ENCODE measurements around the gene CABYR.
A peak's percentile ranks its signal among the peaks of the same experiment; 100 is the strongest.

The CABYR gene, protein sequence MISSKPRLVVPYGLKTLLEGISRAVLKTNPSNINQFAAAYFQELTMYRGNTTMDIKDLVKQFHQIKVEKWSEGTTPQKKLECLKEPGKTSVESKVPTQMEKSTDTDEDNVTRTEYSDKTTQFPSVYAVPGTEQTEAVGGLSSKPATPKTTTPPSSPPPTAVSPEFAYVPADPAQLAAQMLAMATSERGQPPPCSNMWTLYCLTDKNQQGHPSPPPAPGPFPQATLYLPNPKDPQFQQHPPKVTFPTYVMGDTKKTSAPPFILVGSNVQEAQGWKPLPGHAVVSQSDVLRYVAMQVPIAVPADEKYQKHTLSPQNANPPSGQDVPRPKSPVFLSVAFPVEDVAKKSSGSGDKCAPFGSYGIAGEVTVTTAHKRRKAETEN

DNA sequence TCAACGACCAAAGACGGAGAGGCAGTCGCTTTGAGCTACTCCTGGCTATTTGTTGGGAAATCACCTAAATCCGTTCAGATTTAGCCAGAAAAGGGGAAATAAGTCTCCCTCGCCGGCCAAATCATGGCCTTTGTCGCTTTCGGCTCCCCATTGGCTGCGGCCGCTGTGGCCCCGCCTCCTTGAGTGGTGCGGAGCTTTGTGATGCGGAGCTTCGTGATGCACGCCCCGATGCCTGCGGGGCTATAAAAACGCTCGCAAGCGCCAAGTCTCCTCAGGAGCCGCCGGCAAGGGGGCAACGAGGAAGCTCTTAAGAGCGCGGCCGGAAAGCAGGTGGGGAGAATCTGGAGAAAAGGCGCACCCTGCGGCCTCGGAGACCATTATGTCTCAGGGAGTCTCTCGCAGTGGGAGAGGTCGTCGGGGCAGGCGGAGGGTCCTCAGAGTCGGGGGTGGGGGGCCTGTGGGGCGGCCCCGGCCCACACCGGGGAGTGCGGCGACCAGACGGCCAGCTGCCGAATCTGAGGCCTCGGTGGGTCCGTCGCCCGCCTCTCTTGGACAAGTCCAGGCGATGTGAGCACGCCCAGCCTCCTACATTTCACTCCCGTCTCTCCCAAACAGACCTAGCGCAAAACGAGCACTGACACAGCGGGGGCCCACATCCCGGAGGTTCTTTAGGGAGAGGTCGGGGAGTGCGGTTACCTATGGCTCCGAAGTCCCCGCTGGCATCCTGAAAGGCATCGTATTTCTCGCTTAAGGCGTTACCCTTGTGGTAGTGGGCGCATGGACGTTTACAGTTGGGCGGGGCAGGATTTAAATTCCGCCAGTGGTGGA, at the start of gene CABYR:
CABYR (plus strand) TSS at position 274 of the 828 bp plus-strand sequence. CDS start 4,053 bp downstream, outside the sequence.
- peak; percentile 86 for DNase-seq

DNA sequence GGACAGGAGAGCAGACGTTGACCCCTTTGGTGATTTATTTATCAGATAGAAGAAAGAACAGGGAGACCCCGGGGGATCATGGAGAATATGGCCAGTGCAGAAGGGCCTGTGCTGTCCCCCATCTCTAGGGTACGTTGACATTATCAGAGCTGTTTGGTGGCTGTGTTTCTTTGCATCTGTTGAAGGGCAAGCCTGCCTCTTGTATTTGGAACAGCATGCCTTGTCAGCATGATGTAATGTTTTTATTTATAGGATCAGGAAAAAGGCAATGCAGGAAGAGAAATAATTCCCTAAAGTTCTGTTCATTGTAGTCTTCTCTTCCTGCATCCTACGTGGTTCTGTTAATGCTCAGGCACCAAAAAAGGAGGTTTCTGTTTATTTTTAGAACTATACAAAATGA, 49.8 kb upstream of the CABYR start:
- no peak for DNase-seq

DNA sequence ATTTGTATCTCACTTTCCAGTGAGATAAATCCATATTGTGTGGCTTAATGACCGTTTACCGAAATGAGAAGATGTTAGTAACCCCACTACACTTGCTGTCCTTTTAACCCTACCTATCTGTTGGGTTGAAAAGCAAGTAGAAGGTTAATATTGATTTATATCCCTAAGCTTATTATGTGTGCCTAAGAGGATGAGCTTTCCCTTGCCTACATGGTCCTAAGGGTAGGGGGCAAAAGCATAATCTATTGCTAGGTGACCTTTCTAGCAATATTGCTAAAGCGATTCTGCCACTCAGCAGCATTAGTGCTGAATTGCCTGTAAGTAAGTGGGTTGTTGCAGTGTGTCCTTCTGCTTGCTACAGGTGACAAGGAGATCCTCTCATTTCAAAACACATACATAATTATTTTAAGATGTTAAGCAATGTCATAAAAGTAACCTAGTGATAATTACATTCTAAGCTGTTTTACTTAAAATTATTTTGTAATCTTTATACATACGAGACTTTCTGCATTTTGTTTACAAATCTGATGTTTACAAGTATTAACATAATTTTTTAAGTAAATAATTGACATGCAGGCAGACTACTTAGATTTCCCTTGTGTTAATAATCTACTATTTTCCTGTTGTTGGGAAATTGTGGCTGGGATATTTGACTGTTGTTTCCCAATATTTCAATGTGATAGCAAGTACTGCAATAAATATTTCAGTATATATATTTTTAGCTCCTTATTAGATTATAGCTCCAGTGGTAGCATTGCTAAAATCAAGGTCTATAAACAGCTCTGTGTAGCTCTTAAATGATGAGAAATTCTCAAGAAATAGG, 49.1 kb upstream of the CABYR start:
- DNase-seq = no peak

DNA sequence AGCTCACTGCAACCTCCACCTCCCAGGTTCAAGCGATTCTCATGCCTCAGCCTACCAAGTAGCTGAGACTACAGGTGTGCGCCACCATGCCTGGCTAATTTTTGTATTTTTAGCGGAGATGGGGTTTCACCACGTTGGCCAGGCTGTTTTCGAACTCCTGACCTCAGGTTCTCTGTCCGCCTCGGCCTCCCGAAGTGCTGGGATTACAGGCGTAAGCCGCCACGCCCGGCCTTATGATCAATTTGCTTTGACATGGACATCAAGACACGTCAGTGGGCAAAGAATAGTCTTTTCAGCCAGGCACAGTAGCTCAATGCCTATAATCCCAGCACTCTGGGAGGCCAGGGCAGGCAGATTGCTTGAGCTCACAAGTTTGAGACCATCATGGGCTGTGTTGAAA, 48.0 kb upstream of the CABYR start:
- no peak for DNase-seq

DNA sequence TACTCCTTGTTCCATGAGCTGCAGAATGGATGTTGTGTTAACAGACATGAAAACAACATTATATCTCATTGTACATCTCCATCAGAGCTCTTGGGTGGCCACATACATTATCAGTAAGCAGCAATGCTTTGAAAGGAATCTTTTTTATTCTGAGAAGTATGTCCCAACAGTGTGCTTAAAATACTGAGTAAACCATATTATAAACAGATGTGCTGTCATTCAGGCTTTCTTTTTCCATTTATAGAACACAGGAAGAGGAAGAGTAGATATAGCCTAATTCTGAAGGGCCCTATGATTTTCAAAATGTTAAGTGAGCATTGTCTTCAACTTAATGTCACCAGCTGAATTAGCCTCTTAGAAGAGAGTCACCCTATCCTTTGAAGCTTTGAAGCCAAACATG, 44.3 kb upstream of the CABYR start:
- DNase-seq = no peak

GRCh38 chr18:24095976-24096375, 42.9 kb upstream of the CABYR start:
- DNase-seq = no peak

DNA sequence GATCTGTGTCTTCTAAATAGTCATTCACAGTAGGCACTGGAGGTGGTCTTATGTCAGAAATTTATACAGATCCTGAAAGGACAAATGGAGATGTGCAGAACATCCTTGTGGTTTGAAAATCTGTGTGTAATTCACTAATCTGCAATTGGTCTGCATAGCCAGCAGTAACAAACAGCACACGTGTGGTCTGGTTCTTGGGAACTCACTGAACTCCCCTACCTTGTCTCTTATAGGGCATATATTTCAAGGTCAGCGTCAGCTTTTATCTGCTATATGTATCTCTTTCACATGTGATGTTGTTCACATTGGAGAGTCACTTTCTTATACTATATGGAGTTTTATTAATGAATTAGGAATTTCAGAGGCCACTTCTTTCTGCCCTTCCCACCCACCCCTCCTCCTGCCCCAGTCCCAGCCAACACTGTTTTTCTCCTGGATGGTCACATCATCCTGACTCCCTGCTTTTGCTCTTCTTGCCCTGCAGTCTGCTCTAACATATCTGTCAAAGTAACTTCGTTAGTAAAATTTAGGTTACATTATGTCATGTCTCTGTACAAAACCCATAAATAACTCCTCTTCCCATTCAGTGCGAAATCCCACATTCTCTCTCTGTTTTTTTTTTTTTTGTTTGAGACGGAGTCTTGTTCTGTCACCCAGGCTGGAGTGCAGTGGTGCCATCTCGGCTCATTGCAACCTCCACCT, 35.4 kb upstream of the CABYR start:
- no peak for DNase-seq

DNA sequence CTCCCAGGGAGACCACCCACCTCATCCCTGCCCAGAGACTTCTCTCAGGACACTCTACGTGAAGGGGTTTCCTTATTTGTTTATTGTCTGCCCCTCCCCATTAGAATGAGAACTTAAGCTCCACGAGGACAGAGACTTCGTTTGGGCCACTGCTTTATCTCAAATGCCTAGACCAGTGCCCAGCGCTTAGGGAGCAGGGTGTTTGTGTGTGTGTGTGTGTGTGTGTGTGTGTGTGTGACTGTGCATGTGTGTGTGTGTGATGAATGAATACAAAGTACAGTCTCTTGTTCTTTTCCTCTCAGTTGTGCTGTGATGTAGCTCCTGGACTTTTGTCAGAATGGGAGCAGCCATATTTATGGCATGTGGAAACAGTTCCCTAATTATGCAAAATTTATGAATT, 34.4 kb upstream of the CABYR start:
- DNase-seq = no peak

DNA sequence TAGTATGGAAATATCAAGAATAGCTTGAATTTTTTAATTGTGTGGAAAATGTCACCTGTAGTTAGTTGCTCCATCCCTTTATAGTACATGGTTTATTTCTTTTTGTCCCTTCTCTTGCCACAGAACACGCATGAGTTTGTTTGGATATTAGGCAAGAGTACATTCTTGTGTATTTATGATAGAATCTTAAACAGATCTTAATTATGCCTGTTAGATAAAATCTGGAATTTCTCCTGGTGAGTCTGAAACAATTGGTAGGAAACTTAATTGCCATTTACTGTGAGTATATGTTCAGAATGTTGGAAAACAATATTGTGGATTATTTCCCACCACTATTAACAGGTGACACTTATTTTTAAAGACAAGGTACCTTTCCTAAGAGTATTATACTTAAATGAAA, 30.2 kb upstream of the CABYR start:
- no peak for DNase-seq

DNA sequence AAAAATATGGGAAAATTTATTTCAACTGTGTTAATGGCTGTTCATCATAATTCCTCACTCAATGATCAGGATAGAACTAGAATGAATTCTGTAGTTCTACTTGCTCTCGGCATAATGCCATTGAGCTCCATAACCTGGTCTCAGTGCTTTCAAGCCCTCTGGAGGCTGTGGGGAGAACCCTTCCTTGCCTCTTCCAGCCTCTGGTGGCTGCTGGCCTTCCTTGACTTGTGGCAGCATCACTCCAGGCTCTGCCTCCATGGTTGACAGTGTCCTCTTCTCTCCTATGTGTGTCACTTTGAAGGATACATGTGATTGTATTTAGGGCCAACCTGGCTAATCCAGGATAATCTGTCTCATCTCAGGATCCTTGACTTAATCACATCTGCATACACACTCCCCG, 26.9 kb upstream of the CABYR start:
- DNase-seq = no peak

DNA sequence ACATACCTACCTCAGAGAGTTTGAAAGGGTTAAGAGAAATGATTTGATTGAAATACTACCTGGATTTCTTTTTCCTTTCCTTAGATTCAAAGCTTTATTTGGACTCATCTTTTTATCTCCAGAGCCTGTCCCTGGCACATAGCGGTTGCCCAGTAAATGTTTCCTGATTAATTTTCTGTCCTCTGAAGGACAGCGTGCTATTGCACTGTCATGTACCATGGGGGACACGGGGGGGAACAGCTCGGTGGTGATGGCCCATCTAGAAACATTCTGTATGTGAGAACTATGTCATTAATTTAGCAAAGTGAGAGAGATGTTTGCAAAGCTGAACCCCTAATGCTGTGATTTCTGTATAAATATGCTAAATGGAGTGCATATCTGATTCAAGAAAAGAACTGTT, 26.4 kb upstream of the CABYR start:
- DNase-seq = no peak

DNA sequence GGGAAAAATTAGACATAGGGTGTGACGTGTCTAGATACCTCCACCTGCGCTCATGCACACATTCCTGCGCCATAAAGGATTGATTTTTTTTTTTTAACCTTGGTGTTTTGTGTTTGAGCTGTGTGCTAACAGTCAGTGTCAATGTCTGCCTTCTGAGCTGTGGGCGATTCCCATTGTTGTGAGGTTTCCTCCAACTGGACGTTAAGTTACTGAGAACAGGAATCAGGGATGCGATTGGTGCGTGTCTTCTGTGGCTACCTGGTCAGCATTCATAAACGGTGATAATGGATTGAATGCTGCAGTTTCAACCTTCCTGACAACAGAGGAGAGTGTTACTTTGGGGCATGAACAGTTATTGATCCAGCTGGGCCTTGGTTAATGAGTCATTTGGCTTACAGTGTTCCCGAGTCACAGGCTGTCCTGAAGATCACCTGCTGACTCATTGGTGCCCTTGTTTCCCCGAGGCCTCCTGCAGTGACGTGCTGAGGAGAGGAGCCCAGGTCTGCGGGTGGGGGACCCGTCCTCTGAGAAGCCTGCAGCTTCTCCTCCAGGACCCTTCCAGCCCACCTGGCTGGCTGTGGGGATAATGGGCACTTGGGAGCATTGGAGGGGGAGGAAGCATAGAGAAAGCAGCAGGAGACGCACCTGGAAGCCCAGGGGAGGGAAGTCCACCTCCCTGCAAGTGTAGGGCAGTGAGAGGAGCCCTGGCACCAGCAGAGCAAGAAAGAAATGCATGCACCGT, 25.8 kb upstream of the CABYR start:
- DNase-seq = no peak

DNA sequence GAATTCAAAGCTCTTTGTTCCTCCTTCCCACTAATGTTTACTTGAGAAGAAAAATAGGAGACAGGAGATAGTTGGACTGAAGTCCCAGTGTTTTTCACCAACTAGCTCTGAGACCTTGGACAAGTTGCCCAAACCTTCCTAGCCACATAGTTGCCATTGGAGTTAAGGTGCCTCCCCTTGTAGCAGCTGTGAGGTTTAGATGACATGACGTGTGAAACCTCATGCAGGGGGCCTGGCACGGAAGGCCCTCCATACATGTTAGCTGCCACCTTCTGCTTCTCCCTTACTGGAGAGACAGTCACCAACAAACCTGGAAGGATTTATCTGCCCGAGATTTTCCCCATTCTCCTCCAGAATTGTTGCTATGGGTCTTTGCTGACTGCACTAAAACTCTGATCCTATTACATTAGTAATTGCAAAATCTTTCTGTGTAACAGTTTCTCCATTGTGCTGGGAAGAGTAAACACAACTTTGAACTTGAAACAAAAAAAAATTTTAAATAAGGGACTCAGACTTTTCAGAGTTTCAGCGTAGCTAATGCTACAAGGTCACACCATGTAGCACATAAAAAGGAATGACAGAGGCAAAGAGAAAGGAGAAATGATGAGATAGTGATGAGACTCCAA, 23.8 kb upstream of the CABYR start:
- DNase-seq = no peak

DNA sequence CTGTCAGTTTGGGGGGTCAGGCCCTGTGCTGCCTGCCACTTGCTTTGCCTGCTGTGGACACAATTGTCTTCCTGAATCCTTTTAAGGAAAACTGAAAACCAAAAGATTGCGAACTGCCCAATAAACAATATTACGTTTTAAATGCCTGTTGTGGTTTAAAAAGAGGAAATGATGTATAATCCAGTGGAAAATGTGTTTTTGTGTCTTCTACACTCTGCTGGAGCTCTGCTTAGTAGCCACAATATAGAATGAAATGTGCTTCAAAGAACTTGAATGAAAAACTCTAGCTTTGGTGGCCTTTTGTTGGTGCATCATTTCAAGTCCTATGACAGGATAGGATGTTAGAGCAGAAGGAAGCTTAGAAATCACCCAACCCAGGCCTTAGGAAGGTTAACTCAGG, 23.2 kb upstream of the CABYR start:
- DNase-seq = no peak

DNA sequence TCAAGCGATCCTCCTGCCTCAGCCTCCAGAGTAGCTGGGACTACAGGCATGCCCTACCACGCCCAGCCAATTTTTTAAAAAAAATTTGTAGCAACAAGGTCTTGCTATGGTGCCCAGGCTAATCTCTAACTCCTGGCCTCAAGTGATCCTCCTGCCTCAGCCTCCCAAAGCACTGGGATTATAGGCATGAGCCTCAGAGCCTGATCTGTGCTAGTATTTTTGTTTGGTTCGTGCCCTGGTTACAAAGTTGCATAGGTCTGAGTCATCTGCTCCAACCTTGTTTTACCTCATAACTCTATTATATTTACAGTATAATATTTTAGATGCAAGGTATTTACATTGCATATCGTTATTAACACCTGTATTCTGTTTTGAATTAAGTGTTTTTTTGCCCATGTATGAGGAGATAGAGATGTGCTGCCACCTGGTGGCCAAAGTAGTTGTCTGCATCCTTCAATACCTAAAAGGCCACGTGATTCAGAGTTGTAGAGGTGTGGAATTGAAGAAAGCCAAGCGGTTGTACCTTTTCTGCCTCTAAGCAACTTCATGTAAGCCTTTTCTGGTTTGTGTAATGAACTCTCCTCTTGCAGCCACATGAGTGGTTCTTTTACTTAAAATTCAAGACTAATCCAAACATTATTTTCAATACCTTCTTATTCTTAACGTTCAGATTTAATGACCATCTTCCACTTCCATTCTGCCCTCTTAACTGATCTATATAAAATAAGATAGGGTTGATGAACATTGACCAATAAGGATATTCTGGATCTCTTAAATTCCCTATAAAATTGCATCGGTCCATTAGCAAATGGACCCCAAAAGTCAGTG, 19.9 kb upstream of the CABYR start:
- peak; percentile 84 for DNase-seq

- no peak for DNase-seq
These were observed 18.2 kb upstream of the CABYR start for GRCh38 chr18:24120676-24121075.

GRCh38 chr18:24121625-24122024, 17.2 kb upstream of the CABYR start:
- DNase-seq = no peak

DNA sequence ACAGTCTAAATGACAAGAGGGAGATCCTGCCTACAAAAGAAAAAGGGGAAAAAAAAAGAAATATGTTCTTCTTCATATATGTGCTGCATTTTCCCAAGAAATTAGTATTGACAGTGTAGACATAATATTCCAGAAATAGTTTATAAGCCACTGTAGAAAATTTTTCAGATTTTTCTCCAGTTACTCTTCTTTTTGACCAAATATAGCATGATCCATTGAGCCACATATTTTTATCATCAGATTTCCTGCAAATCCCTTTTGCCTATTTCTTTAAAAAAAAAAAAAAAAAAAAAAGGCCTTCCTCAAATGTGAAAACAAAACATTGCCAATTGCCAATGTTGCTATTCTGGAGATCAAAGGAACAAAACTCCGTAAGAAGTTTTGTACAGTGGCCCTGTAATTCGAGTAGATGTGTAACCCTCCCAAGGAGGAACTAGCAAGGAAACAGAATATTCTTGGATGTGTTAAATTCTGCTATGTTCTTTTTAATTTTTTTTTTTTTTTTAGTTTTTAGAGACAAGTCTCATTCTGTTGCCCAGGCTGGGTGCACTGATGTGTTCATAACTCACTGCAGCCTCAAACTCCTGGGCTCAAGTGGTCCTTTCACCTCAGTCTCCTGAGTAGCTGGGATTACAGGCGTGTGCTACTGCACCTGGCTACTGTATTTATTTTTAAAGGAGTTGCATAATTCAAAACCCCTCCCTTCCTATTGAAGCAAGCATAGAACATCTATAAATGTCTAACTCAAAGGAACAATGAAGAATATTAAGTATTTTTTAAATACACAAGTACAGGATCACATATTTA, 12.5 kb upstream of the CABYR start:
- no peak for DNase-seq

- DNase-seq = no peak
These were observed 11.1 kb upstream of the CABYR start for GRCh38 chr18:24127735-24128134.

DNA sequence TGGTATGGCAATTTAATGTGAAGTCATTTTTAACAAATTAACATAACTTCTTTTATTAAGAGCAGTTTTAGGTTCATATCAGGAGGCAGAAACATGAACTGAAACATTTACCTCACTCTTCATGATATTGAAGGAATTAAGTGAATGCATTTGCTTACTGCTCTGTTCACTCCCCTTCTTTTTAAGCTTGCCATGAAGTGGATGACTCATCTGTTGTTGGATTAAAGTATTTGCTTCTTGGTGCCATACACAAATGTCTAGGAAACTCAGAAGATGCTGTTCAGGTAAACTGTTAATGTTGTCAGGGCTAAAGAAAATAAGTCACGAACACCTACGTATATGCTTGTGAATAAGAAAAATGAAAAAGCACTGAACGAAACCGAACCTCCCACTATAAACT, 10.2 kb upstream of the CABYR start:
- no peak for DNase-seq
